GM12892 (cell line): ENCODE measurements around the gene METAP2.

Experiments used
- POLR2A ChIP-seq: IDR thresholded peaks from 2 replicates; pipeline ENCODE4 v1.6.1; 2011; ENCODE audit warnings: low read depth, low read length, control low read depth
- POLR2AphosphoS5 ChIP-seq: IDR thresholded peaks from 2 replicates; pipeline ENCODE4 v1.6.1; 2011; ENCODE audit warnings: low read depth, low read length, control low read depth
- TAF1 ChIP-seq: IDR thresholded peaks from 2 replicates; pipeline ENCODE4 v1.6.1; 2011; ENCODE audit warnings: low read depth, mild to moderate bottlenecking, control low read depth, low read length, borderline replicate concordance

DNA sequence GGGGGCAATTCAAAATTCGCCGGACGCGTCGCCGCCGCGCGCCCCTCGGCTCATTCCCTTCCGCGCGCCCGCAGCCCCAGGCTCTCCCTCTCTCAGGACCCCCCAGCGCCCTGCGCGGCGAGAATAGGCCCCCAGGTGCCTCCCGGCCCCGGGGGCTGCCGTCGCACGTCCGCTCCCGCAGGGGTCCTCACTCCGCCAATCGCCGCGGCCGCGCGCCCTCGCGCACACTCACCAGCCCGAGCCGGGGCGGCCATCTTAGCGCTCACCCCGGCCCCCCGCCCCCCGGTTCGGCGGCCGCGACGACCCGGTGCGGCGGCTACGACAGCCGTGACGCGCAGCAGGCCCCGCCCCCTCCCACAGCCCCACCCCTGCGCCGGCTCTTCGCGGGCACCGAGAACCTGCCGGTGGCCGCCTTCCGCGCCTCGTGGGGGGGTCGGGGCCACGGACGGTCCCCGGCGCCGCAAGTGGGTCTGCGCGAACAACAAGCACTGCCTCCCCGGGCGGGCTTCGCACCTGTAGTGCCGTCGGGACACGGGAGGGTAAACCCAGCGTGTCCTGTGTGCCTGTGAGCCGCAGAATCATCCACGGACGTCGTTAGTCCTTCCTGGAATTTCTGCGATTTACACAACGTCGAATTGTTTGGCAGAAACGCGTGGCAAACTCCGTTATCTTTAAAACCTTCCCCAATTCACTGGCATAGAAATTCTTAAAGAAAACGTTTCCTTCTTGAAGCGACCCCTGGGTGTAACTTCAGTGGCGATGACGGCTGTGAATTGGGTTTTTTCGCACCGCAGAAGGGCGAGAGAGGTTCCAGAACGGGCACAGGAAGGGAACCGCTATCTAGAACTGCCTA, 74.8 kb downstream of the METAP2 start:
- TF ChIP-seq POLR2A: no peak
- no peak for TF ChIP-seq POLR2AphosphoS5
- no peak for TF ChIP-seq TAF1
